ENCODE measurements around the gene SRC. TPM values are rescaled to one million over a fixed set of nuclear protein-coding genes. Genes with fewer than 3 reads are reported as not detected.

SRC gene
- polyA plus RNA-seq, 1 donor (not counting 4 experiments of a cell fraction or from before 2014, with no cell fraction given), result 22.8 TPM

DNA sequence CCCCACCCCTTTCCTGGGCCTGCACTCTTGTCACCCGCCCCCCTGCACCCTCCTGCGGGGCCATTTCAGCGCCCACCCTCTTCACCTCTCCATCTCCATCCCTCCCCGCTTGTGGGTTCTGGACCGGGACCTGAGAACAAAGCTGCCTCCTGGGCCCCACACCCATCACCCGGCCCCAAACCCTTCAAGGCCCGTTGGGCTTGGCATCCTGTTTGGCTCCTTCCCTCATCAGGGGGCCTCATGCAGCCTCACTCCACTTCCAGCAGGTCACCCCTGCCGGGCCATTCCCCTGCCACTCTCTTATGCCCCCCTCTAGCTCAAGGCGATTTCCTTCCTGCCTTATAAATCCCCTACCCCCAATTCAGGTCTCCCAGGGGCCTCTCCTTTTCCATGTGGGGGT is 67.4 kb downstream of the SRC start:
- H4K20me1 ChIP-seq (ENCODE audit: control insufficient read depth, extremely low read depth, insufficient read depth, low read length), result peaks cover 4% of the 10 kb centered on the region
- H2AFZ ChIP-seq (ENCODE audit: control insufficient read depth, low read length), result no peak overlapping the region
- no peaks in the 10 kb centered on the region for H3K79me2 ChIP-seq (ENCODE audit: control insufficient read depth, insufficient read depth, low read length)
- H3K4me3 ChIP-seq (ENCODE audit: control insufficient read depth in 2 of 3, extremely low read depth in 1 of 3, insufficient read depth in 2 of 3, low read depth in 1 of 3, low read length in 3 of 3), result no peak overlapping the region
- no peak for TF ChIP-seq EZH2 (IDR thresholded peaks at IDR 0.05; ENCODE audit: low read length)
- TF ChIP-seq, protein P1, sequence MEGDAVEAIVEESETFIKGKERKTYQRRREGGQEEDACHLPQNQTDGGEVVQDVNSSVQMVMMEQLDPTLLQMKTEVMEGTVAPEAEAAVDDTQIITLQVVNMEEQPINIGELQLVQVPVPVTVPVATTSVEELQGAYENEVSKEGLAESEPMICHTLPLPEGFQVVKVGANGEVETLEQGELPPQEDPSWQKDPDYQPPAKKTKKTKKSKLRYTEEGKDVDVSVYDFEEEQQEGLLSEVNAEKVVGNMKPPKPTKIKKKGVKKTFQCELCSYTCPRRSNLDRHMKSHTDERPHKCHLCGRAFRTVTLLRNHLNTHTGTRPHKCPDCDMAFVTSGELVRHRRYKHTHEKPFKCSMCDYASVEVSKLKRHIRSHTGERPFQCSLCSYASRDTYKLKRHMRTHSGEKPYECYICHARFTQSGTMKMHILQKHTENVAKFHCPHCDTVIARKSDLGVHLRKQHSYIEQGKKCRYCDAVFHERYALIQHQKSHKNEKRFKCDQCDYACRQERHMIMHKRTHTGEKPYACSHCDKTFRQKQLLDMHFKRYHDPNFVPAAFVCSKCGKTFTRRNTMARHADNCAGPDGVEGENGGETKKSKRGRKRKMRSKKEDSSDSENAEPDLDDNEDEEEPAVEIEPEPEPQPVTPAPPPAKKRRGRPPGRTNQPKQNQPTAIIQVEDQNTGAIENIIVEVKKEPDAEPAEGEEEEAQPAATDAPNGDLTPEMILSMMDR (optimal IDR thresholded peaks at IDR 0.05 in 1 of 3, IDR thresholded peaks at IDR 0.05 in 1 of 3, conservative IDR thresholded peaks at IDR 0.05 in 1 of 3; ENCODE audit: extremely low read depth in 1 of 3, insufficient read depth in 2 of 3, low read length in 3 of 3), result no peak
- H3K36me3 ChIP-seq (ENCODE audit: control insufficient read depth in 2 of 2, extremely low read depth in 1 of 2, insufficient read depth in 2 of 2, low read length in 2 of 2), result no peaks in the 10 kb centered on the region
- DNase-seq (ENCODE audit: low read depth, low spot score) (no peak), FAIRE-seq (no peak)
- no peak overlapping the region for H3K9ac ChIP-seq (ENCODE audit: control insufficient read depth, extremely low read depth, insufficient read depth, low read length)
- no peaks in the 10 kb centered on the region for H3K9me1 ChIP-seq (ENCODE audit: control insufficient read depth, extremely low read depth, insufficient read depth, low read length)
- no peaks in the 10 kb centered on the region for H3K9me3 ChIP-seq (ENCODE audit: control insufficient read depth, low read depth, low read length)
- no peak overlapping the region for H3K27ac ChIP-seq (ENCODE audit: control insufficient read depth, insufficient read depth, low read length)
- dilution Hi-C loops (cut with MboI; ENCODE audit: extremely low pct_ligation_motif_present, low sequenced_read_pairs), result no loop called here
- H3K4me1 ChIP-seq (ENCODE audit: control insufficient read depth, extremely low read depth, insufficient read depth, low read length), result no peaks in the 10 kb centered on the region
- peaks cover 85% of the 10 kb centered on the region for H3K27me3 ChIP-seq (ENCODE audit: control insufficient read depth, extremely low read depth, insufficient read depth, low read length)
- no peak overlapping the region for H3K4me2 ChIP-seq (ENCODE audit: control insufficient read depth, extremely low read depth, insufficient read depth, low read depth, low read length)

DNA sequence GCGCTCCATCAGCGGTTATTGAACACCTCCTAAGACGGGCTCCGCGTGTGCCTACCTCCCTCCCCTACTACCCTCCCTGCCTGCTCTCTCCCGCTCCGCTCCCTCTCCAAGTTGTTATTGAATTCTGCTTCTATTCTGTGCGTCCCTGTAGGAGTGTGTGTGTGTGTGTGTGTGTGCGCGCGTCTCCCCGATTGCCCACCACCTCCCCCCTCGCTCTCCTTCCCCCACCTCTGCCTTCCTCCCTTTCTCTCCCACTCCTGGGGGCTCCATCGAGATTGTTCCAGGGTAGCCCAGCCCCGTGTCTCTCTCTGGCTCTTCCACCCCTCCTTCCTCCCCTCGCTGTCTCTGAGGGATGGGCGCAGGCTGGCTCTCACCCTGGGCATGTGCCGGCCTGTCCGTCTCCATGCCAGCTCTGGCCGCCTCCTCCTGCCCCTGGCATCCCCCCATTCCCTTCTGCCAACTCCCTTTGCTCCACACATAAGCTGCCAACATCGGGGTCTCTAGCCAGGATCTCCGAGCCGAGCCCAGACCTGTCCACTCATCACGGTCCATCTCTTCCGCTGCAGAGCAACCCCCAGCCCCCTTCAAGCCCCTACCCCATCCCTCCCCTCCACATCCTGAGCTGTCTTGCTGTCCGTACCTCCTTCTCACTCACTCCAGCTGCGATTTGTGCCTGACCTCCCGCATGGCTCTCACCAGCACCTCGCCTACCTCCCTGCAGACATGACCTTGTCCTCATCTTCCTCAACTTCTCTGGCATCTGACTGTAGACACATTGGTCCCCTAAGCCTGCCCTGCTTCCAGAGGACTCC is 68.5 kb downstream of the SRC start:
- no peaks in the 10 kb centered on the region for H3K9me1 ChIP-seq (ENCODE audit: control insufficient read depth, extremely low read depth, insufficient read depth, low read length)
- no peaks in the 10 kb centered on the region for H3K36me3 ChIP-seq (ENCODE audit: control insufficient read depth in 2 of 2, extremely low read depth in 1 of 2, insufficient read depth in 2 of 2, low read length in 2 of 2)
- H3K4me2 ChIP-seq (ENCODE audit: control insufficient read depth, extremely low read depth, insufficient read depth, low read depth, low read length), result no peak overlapping the region
- H3K27ac ChIP-seq (ENCODE audit: control insufficient read depth, insufficient read depth, low read length), result no peak overlapping the region
- no peaks in the 10 kb centered on the region for H3K9me3 ChIP-seq (ENCODE audit: control insufficient read depth, low read depth, low read length)
- no peak for FAIRE-seq
- no peaks in the 10 kb centered on the region for H3K4me1 ChIP-seq (ENCODE audit: control insufficient read depth, extremely low read depth, insufficient read depth, low read length)
- H3K79me2 ChIP-seq (ENCODE audit: control insufficient read depth, insufficient read depth, low read length), result no peaks in the 10 kb centered on the region
- no peak for DNase-seq (ENCODE audit: low read depth, low spot score)
- TF ChIP-seq, protein P1 (optimal IDR thresholded peaks at IDR 0.05 in 1 of 3, IDR thresholded peaks at IDR 0.05 in 1 of 3, conservative IDR thresholded peaks at IDR 0.05 in 1 of 3; ENCODE audit: extremely low read depth in 1 of 3, insufficient read depth in 2 of 3, low read length in 3 of 3), result no peak
- no peak for TF ChIP-seq EZH2 (IDR thresholded peaks at IDR 0.05; ENCODE audit: low read length)
- H3K27me3 ChIP-seq (ENCODE audit: control insufficient read depth, extremely low read depth, insufficient read depth, low read length), result peaks cover 84% of the 10 kb centered on the region
- H3K4me3 ChIP-seq (ENCODE audit: control insufficient read depth in 2 of 3, extremely low read depth in 1 of 3, insufficient read depth in 2 of 3, low read depth in 1 of 3, low read length in 3 of 3), result no peak overlapping the region
- peaks cover 3% of the 10 kb centered on the region for H4K20me1 ChIP-seq (ENCODE audit: control insufficient read depth, extremely low read depth, insufficient read depth, low read length)
- no peak overlapping the region for H3K9ac ChIP-seq (ENCODE audit: control insufficient read depth, extremely low read depth, insufficient read depth, low read length)
- dilution Hi-C loops (cut with MboI; ENCODE audit: extremely low pct_ligation_motif_present, low sequenced_read_pairs), result no loop called here
- no peak overlapping the region for H2AFZ ChIP-seq (ENCODE audit: control insufficient read depth, low read length)
